ENCODE results near the gene C20orf204. TPM values are rescaled to one million over a fixed set of nuclear protein-coding genes. Genes with fewer than 3 reads are reported as not detected.

The C20orf204 gene
- 10 to 100 TPM in 1 of 4 donors, 1 to 10 TPM in 1, under 1 TPM in 1, not detected in 1; 0.68 to 34.8 (median 1.4) TPM for total RNA-seq

GRCh38 chr20:64035933-64036345 is at the start of gene C20orf204:
C20orf204 (plus strand) TSS chr20:64036182; CDS start chr20:64036324, 142 bp downstream.
- TF ChIP-seq CTCF (IDR thresholded peaks at IDR 0.05) (no peak), POLR2AphosphoS5 (IDR thresholded peaks at IDR 0.05) (no peak), POLR2A (IDR thresholded peaks at IDR 0.05) (no peak), EP300 (IDR thresholded peaks at IDR 0.05; ENCODE audit: low read depth) (no peak)
- DNase-seq = no peak
- H3K4me3 ChIP-seq = no peak within 1 kb of the TSS
- H3K27me3 ChIP-seq = peaks cover 50% of the 10 kb centered on the region
- H3K27ac ChIP-seq = no peak within 1 kb of the TSS
- H3K36me3 ChIP-seq = peaks cover 0 to 23% (median 7%) of the 10 kb centered on the region in 4 donors
- intact Hi-C loops (cut with DNase I; ENCODE audit: low total_unique reads) = loop anchor here (5.0 kb wide), 1 partner anchor 76 kb away; no protein-coding TSS in a partner anchor
- H3K4me1 ChIP-seq = peaks cover 9 to 25% (median 15%) of the 10 kb centered on the region in 4 donors
- no peaks in the 10 kb centered on the region for H3K9me3 ChIP-seq
- in situ Hi-C loops (cut with MboI; ENCODE audit: low pct_ligation_motif_present in 1 of 4, low pct_unique_long_range_greater_than_20kb in 1 of 4, low sequenced_read_pairs in 3 of 4) = no loop called here
- WGBS, 2 donors (ENCODE audit: low coverage in 1 of 2) = 90% methylated on average over 10 of the region's 10 CpGs; no CpG with 5 or more reads in 1 of the 2 donors

GRCh38 chr20:64000906-64001305 is 35.1 kb upstream of the C20orf204 start:
- Histone ChIP-seq H3K27ac (no peak overlapping the region), H3K9me3 (no peaks in the 10 kb centered on the region), H3K36me3 (peaks cover 0 to 70% (median 32%) of the 10 kb centered on the region in 4 donors), H3K4me3 (no peak overlapping the region), H3K4me1 (no peaks in the 10 kb centered on the region), H3K27me3 (no peaks in the 10 kb centered on the region)
- TF ChIP-seq POLR2A (IDR thresholded peaks at IDR 0.05) (no peak), CTCF (IDR thresholded peaks at IDR 0.05) (no peak), EP300 (IDR thresholded peaks at IDR 0.05; ENCODE audit: low read depth) (no peak), POLR2AphosphoS5 (IDR thresholded peaks at IDR 0.05) (no peak)
- in situ Hi-C loops (cut with MboI; ENCODE audit: low pct_ligation_motif_present in 1 of 4, low pct_unique_long_range_greater_than_20kb in 1 of 4, low sequenced_read_pairs in 3 of 4) (no loop called here), intact Hi-C loops (cut with DNase I; ENCODE audit: low total_unique reads) (no loop called here)
- DNase-seq = no peak
- WGBS, 2 donors (ENCODE audit: low coverage in 1 of 2) = 94% methylated on average over 12 of the region's 12 CpGs; no CpG with 5 or more reads in 1 of the 2 donors

- Histone ChIP-seq H3K27me3 (no peaks in the 10 kb centered on the region), H3K9me3 (no peaks in the 10 kb centered on the region), H3K27ac (no peak overlapping the region), H3K4me3 (no peak overlapping the region), H3K4me1 (no peaks in the 10 kb centered on the region), H3K36me3 (peaks cover 0 to 63% (median 28%) of the 10 kb centered on the region in 4 donors)
- intact Hi-C loops (cut with DNase I; ENCODE audit: low total_unique reads) (no loop called here), in situ Hi-C loops (cut with MboI; ENCODE audit: low pct_ligation_motif_present in 1 of 4, low pct_unique_long_range_greater_than_20kb in 1 of 4, low sequenced_read_pairs in 3 of 4) (no loop called here)
- no peak for DNase-seq
- 59 to 71% methylated on average over 1 to 11 of the region's 11 CpGs for WGBS, 2 donors (ENCODE audit: low coverage in 1 of 2)
- TF ChIP-seq EP300 (IDR thresholded peaks at IDR 0.05; ENCODE audit: low read depth) = no peak
- no peak for TF ChIP-seq POLR2AphosphoS5 (IDR thresholded peaks at IDR 0.05)
- no peak for TF ChIP-seq POLR2A (IDR thresholded peaks at IDR 0.05)
- no peak for TF ChIP-seq CTCF (IDR thresholded peaks at IDR 0.05)
These were observed 34.4 kb upstream of the C20orf204 start for GRCh38 chr20:64001607-64002011.

GRCh38 chr20:64003960-64004725 is 31.8 kb upstream of the C20orf204 start:
- H3K27ac ChIP-seq = no peak overlapping the region
- no peak for DNase-seq

More at GRCh38 chr20:64003960-64004725, 31.8 kb upstream of the C20orf204 start:
- Histone ChIP-seq H3K4me3 (no peak overlapping the region), H3K36me3 (peaks cover 0 to 57% (median 28%) of the 10 kb centered on the region in 4 donors), H3K9me3 (no peaks in the 10 kb centered on the region), H3K4me1 (no peaks in the 10 kb centered on the region), H3K27me3 (no peaks in the 10 kb centered on the region)
- in situ Hi-C loops (cut with MboI; ENCODE audit: low pct_ligation_motif_present in 1 of 4, low pct_unique_long_range_greater_than_20kb in 1 of 4, low sequenced_read_pairs in 3 of 4) (no loop called here), intact Hi-C loops (cut with DNase I; ENCODE audit: low total_unique reads) (no loop called here)
- 63 to 100% methylated on average over 1 to 7 of the region's 7 CpGs for WGBS, 2 donors (ENCODE audit: low coverage in 1 of 2)
- no peak for TF ChIP-seq EP300 (IDR thresholded peaks at IDR 0.05; ENCODE audit: low read depth)
- TF ChIP-seq POLR2AphosphoS5 (IDR thresholded peaks at IDR 0.05) = no peak
- TF ChIP-seq CTCF (IDR thresholded peaks at IDR 0.05) = no peak
- TF ChIP-seq POLR2A (IDR thresholded peaks at IDR 0.05) = no peak

All from transverse colon (tissue), 4 donors.